ENCODE data around the gene ZSCAN32. TPM values are rescaled to one million over a fixed set of nuclear protein-coding genes. Genes with fewer than 3 reads are reported as not detected.
A peak's percentile ranks its signal among the peaks of the same experiment; 100 is the strongest.

Gene ZSCAN32
- total RNA-seq, 6 experiments from 2014 or later: 5.0 to 7.5 (median 5.6) TPM

DNA sequence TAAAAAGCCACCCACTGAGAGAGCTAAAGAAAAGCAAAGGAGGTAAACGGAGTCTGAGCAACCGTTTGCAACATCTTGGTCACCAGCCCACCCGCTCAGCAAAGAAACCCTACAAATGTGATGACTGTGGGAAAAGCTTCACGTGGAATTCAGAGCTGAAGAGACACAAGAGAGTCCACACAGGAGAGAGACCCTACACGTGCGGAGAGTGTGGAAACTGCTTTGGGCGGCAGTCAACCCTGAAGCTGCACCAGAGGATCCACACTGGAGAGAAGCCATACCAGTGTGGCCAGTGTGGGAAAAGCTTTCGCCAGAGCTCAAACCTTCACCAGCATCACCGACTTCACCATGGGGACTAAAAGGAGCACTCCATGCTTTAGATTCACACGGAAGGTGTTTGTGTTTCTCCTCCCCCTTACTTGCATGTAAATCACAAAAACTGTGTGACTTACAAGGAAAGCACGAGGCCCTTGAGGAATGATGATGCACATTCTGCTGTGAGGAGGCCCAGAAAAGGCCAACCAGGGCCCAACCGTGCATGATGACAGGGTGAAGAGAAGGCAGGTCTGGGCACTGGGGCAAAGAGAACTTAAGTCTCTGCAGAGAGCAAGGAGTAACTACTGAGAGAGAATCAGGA is 7.9 kb upstream of the ZSCAN32 start:
- H3K9me3 ChIP-seq: peaks cover 6 to 41% (median 28%) of the 10 kb centered on the region in 4 donors
- WGBS (ENCODE audit: insufficient coverage, low coverage, low lambda C conversion rate, missing lambda C conversion rate): 99% methylated on average over 10 of the region's 12 CpGs
- intact Hi-C loops (cut with DNase I): no loop called here
- H3K27ac ChIP-seq: no peak overlapping the region
- no peaks in the 10 kb centered on the region for H3K4me1 ChIP-seq
- no peak overlapping the region for H3K4me3 ChIP-seq
- TF ChIP-seq CTCF (IDR thresholded peaks at IDR 0.05) (no peak), POLR2A (IDR thresholded peaks at IDR 0.05) (no peak)
- ATAC-seq (no peak), DNase-seq (no peak)
- H3K36me3 ChIP-seq: peaks cover 0 to 37% (median 6%) of the 10 kb centered on the region in 4 donors
- H3K27me3 ChIP-seq: no peaks in the 10 kb centered on the region

DNA sequence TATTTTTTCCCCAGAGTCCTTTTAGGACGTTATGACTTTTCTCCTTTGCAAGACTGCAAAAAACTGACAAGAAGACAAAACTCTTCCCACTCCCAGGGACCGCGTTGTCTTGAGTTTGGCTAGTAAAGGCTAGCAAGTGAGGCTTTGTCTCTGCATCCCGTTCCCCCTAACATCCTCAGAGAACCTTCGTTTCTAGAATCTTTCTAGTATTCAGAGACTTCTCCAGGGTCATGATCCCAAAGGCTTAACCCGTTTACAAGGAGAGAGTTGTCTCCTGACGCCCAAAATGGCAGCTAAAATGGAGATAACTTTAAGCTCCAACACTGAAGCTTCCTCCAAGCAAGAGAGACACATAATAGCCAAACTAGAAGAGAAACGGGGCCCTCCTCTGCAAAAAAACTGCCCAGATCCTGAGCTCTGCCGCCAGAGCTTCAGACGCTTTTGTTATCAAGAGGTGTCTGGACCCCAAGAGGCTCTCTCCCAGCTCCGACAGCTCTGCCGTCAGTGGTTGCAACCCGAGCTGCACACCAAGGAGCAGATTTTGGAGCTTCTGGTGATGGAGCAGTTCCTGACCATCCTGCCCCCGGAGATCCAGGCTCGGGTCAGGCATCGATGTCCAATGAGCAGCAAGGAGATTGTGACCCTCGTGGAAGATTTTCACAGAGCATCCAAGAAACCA is 1.1 kb upstream of the ZSCAN32 start:
- ATAC-seq: no peak

DNA sequence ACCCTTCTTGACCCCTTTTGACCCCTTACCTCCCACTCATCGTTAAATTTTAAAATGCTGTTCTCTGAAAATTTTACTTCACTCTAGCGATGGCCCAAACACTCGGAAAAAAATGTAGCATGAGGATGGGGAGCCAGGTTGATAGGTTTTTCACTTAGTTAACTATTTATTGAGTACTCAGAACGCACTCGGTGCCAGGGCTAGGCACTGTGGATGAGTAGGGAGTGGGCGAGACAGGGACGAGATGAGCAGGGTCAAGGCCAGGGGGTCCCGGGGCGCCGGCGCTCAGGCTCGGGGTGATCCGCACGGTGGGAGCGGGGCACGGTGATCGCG is 392 bp downstream of the ZSCAN32 start:
- 0% methylated on average over 13 of the region's 18 CpGs for WGBS (ENCODE audit: insufficient coverage, low coverage, low lambda C conversion rate, missing lambda C conversion rate)
- H3K9me3 ChIP-seq: peaks cover 0 to 8% (median 0%) of the 10 kb centered on the region in 4 donors
- peaks cover 0 to 13% (median 4%) of the 10 kb centered on the region in 4 donors for H3K4me1 ChIP-seq
- peaks cover 0 to 19% (median 8%) of the 10 kb centered on the region in 4 donors for H3K36me3 ChIP-seq
- ATAC-seq (no peak), DNase-seq (no peak)
- intact Hi-C loops (cut with DNase I): no loop called here
- peak overlapping the region; percentile 47 to 88 (median 64) for H3K27ac ChIP-seq
- H3K27me3 ChIP-seq: no peaks in the 10 kb centered on the region
- peak overlapping the region; percentile 91 to 97 (median 93) for H3K4me3 ChIP-seq
- TF ChIP-seq CTCF (IDR thresholded peaks at IDR 0.05) (no peak), POLR2A (IDR thresholded peaks at IDR 0.05) (no peak)

More for the DNA sequence above, 1.1 kb upstream of the ZSCAN32 start:
- Histone ChIP-seq H3K4me3 (peak overlapping the region; percentile 91 to 97 (median 93)), H3K27me3 (no peaks in the 10 kb centered on the region), H3K9me3 (peaks cover 0 to 16% (median 5%) of the 10 kb centered on the region in 4 donors), H3K4me1 (peaks cover 0 to 13% (median 4%) of the 10 kb centered on the region in 4 donors), H3K36me3 (peaks cover 0 to 25% (median 8%) of the 10 kb centered on the region in 4 donors), H3K27ac (peak overlapping the region; percentile 48 to 76 (median 69))
- no peak for DNase-seq
- TF ChIP-seq CTCF (IDR thresholded peaks at IDR 0.05) (no peak), POLR2A (IDR thresholded peaks at IDR 0.05) (no peak)
- intact Hi-C loops (cut with DNase I): no loop called here
- WGBS (ENCODE audit: insufficient coverage, low coverage, low lambda C conversion rate, missing lambda C conversion rate): 13% methylated on average over 8 of the region's 17 CpGs

GRCh38 chr16:3389663-3390338 is 11.0 kb downstream of the ZSCAN32 start:
- Histone ChIP-seq H3K27ac (no peak overlapping the region), H3K9me3 (peaks cover 0 to 6% (median 4%) of the 10 kb centered on the region in 4 donors), H3K27me3 (no peaks in the 10 kb centered on the region), H3K36me3 (peaks cover 0 to 42% (median 10%) of the 10 kb centered on the region in 4 donors), H3K4me1 (no peaks in the 10 kb centered on the region), H3K4me3 (no peak overlapping the region)
- WGBS (ENCODE audit: insufficient coverage, low coverage, low lambda C conversion rate, missing lambda C conversion rate): 77% methylated on average over 4 of the region's 9 CpGs
- no peak for TF ChIP-seq POLR2A (IDR thresholded peaks at IDR 0.05)
- no peak for TF ChIP-seq CTCF (IDR thresholded peaks at IDR 0.05)
- intact Hi-C loops (cut with DNase I): loop anchor here in 1 of 2 donors (10.0 kb wide), 1 partner anchor 85 kb away; the partner anchor contains the start of genes TIGD7 and ZNF75A
- no peak for ATAC-seq
- DNase-seq: no peak
